PC-3 (cell line): Measurements from ENCODE around the gene APOBR. TPM values are rescaled to one million over a fixed set of nuclear protein-coding genes. Genes with fewer than 3 reads are reported as not detected.

Source experiments
- ATAC-seq: fragments of 200-7000 bp; cut with Tn5 transposase; 2 replicates; pipeline ENCODE4 v1.9.1; 2020; ENCODE audit warnings: mild to moderate bottlenecking, moderate library complexity
- BruUV-seq: library from RNA; stranded (reverse); fragments of 400-500 nt; replicated peaks from 2 replicates; lab custom pipeline; 2021; lab: Mats Ljungman, UMichigan
- CTCF ChIA-PET: fragments of 300-600 bp; sonication (Branson Sonifier 250); formaldehyde crosslinking; loops from one replicate; lab custom pipeline; 2022; ENCODE audit warnings: antibody characterized with exemption; lab: Charles Lee
- POLR2A ChIA-PET: fragments of 300-600 bp; sonication (Branson Sonifier 250); formaldehyde crosslinking; loops from one replicate; lab custom pipeline; 2022; ENCODE audit warnings: antibody characterized with exemption; ENCODE audit not compliant: unreplicated experiment; lab: Charles Lee
- DNase-seq: peaks from one replicate; pipeline ENCODE4 v3.0.0-alpha.2; 2015
- H2AFZ ChIP-seq: fragments of 300-600 bp; sonication (generic); 2 replicates; pipeline ENCODE4 v1.6.0; 2016; ENCODE audit warnings: antibody characterized with exemption, low read length
- H3F3A ChIP-seq: fragments of 300-600 bp; sonication (generic); one replicate; pipeline ENCODE4 v1.6.0; 2017; ENCODE audit warnings: antibody characterized with exemption, low read length, control low read depth, mild to moderate bottlenecking; ENCODE audit not compliant: unreplicated experiment
- H3K27ac ChIP-seq: fragments of 300-600 bp; sonication (generic); 2 replicates; pipeline ENCODE4 v1.5.1; 2016; ENCODE audit warnings: mild to moderate bottlenecking, low read length
- H3K27me3 ChIP-seq: fragments of 300-600 bp; sonication (generic); 2 replicates; pipeline ENCODE4 v1.6.1; 2016; ENCODE audit warnings: low read length, mixed read lengths
- H3K36me3 ChIP-seq: fragments of 300-600 bp; sonication (generic); 2 replicates; pipeline ENCODE4 v1.6.1; 2016; ENCODE audit warnings: low read depth, mixed run types, low read length, mixed read lengths
- H3K4me1 ChIP-seq: fragments of 300-600 bp; sonication (generic); 2 replicates; pipeline ENCODE4 v1.5.1; 2016; ENCODE audit warnings: low read length; ENCODE audit not compliant: insufficient read depth
- H3K4me2 ChIP-seq: fragments of 300-600 bp; sonication (generic); 2 replicates; pipeline ENCODE4 v1.6.0; 2016; ENCODE audit warnings: low read length
- H3K4me3 ChIP-seq: fragments of 300-600 bp; sonication (generic); 2 replicates; pipeline ENCODE4 v1.5.1; 2016; ENCODE audit warnings: mild to moderate bottlenecking, low read length, mixed read lengths
- H3K79me2 ChIP-seq: fragments of 300-600 bp; sonication (generic); 2 replicates; pipeline ENCODE4 v1.6.1; 2017; ENCODE audit warnings: low read length, mixed read lengths
- H3K9ac ChIP-seq: fragments of 300-600 bp; sonication (generic); 2 replicates; pipeline ENCODE4 v1.6.0; 2016; ENCODE audit warnings: mild to moderate bottlenecking, low read length
- H3K9me2 ChIP-seq: fragments of 300-600 bp; sonication (generic); replicated peaks from 2 replicates; pipeline ENCODE4 v1.6.1; 2016; ENCODE audit warnings: mixed run types, low read length, mixed read lengths
- H3K9me3 ChIP-seq: fragments of 300-600 bp; sonication (generic); 2 replicates; pipeline ENCODE4 v1.6.1; 2016; ENCODE audit warnings: low read length, mixed read lengths
- H4K20me1 ChIP-seq: fragments of 300-600 bp; sonication (generic); 2 replicates; pipeline ENCODE4 v1.6.1; 2016; ENCODE audit warnings: low read length, mixed read lengths
- CTCF ChIP-seq: fragments of 300-600 bp; sonication (generic); conservative IDR thresholded peaks from 2 replicates; pipeline ENCODE4 v1.5.1; 2017; ENCODE audit warnings: antibody characterized with exemption, low read depth, mild to moderate bottlenecking, low read length
- EZH2 ChIP-seq: fragments of 300-600 bp; sonication (generic); IDR thresholded peaks from one replicate; pipeline ENCODE4 v1.6.1; 2017; ENCODE audit warnings: antibody characterized with exemption, mild to moderate bottlenecking, low read length; ENCODE audit not compliant: unreplicated experiment
- EZH2phosphoT487 ChIP-seq: fragments of 300-600 bp; sonication (generic); IDR thresholded peaks from 2 replicates; pipeline ENCODE4 v1.6.1; 2018; ENCODE audit warnings: mild to moderate bottlenecking, antibody characterized with exemption, low read length, borderline replicate concordance
- intact Hi-C: fragments of 100-400 bp; cut with micrococcal nuclease; formaldehyde crosslinking; loops from 2 replicates; pipeline ENCODE4 v1.9.0; 2023
- total RNA-seq: library from RNA; depleted of rRNA; stranded (reverse); fragments of >200 nt; gene quantifications from 2 replicates; pipeline ENCODE4 v1.2.3, GENCODE V29; 2014

The APOBR gene
- total RNA-seq, 1 experiment from 2014 or later, result 0.04 TPM

DNA sequence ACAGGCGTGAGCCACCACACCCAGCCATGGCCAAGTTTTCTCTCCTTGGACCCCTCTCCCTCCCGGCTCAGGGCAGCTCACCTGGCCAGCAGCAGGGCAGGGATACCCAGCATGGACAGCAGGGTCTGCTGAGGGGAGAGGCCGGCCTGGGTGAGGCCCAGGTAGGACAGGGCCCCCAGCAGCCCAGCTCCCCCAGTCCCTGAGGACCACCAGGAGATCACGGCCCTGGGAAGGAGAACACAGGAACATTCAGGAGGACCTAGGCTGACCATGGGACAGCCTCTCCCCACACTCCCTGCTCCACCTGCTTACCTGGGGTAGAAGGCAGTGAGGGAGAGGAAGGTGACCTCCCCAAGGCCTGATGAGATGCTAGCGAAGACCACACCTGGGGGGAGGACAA is 8.2 kb upstream of the APOBR start:
- POLR2A ChIA-PET, result no interaction called here
- Histone ChIP-seq H3F3A (no peaks in the 10 kb centered on the region), H3K79me2 (no peaks in the 10 kb centered on the region), H3K9me2 (no peaks in the 10 kb centered on the region), H3K4me2 (no peak overlapping the region), H3K4me3 (no peak overlapping the region), H2AFZ (no peak overlapping the region), H3K9ac (no peak overlapping the region), H4K20me1 (no peaks in the 10 kb centered on the region), H3K27ac (no peak overlapping the region), H3K27me3 (no peaks in the 10 kb centered on the region), H3K4me1 (no peaks in the 10 kb centered on the region), H3K9me3 (no peaks in the 10 kb centered on the region), H3K36me3 (no peaks in the 10 kb centered on the region)
- DNase-seq, result no peak
- intact Hi-C loops, result no loop called here
- BruUV-seq, result no TSS peak
- no peak for TF ChIP-seq EZH2
- no peak for TF ChIP-seq CTCF
- no peak for TF ChIP-seq EZH2phosphoT487
- CTCF ChIA-PET, result no interaction called here
- no peak for ATAC-seq

GRCh38 chr16:28491230-28491969 is 3.0 kb upstream of the APOBR start:
- intact Hi-C loops, result no loop called here
- CTCF ChIA-PET, result no interaction called here
- H3K27me3 ChIP-seq, result no peaks in the 10 kb centered on the region
- no peaks in the 10 kb centered on the region for H3K36me3 ChIP-seq
- H3K9ac ChIP-seq, result peak overlapping the region; percentile 94
- H3K4me2 ChIP-seq, result peak overlapping the region; percentile 98
- BruUV-seq, result TSS peak; percentile 69
- H3K79me2 ChIP-seq, result 0 out of 2 replicates have a peak, but pooled peaks cover 4% of the 10 kb centered on the region
- H2AFZ ChIP-seq, result peak overlapping the region; percentile 98
- POLR2A ChIA-PET, result no interaction called here
- H3K9me2 ChIP-seq, result no peaks in the 10 kb centered on the region
- DNase-seq (peak; percentile 49), ATAC-seq (peak; percentile 60)
- H3K4me1 ChIP-seq, result no peaks in the 10 kb centered on the region
- H3K9me3 ChIP-seq, result no peaks in the 10 kb centered on the region
- H3K27ac ChIP-seq, result 0 out of 2 replicates have a peak overlapping the region, but pooled peaks have one; percentile 19
- no peaks in the 10 kb centered on the region for H3F3A ChIP-seq
- TF ChIP-seq EZH2phosphoT487, result no peak
- TF ChIP-seq CTCF, result peak; percentile 34; the same call in 1 of the 2 replicates
- H3K4me3 ChIP-seq, result peak overlapping the region; percentile 99
- H4K20me1 ChIP-seq, result no peaks in the 10 kb centered on the region

- ATAC-seq (peak; percentile 96), DNase-seq (peak; percentile 82)
- ChIA-PET CTCF (no interaction called here), POLR2A (no interaction called here)
- Histone ChIP-seq H3K9me2 (no peaks in the 10 kb centered on the region), H3K9me3 (no peaks in the 10 kb centered on the region), H4K20me1 (no peaks in the 10 kb centered on the region), H3K9ac (peak within 1 kb of the TSS; percentile 94), H3K4me1 (no peaks in the 10 kb centered on the region), H3F3A (no peaks in the 10 kb centered on the region), H3K36me3 (no peaks in the 10 kb centered on the region), H3K4me2 (peak within 1 kb of the TSS; percentile 98), H3K79me2 (0 out of 2 replicates have a peak, but pooled peaks cover 4% of the 10 kb centered on the region), H3K4me3 (peak within 1 kb of the TSS; percentile 99), H3K27me3 (no peaks in the 10 kb centered on the region), H2AFZ (peak within 1 kb of the TSS; percentile 98), H3K27ac (peak within 1 kb of the TSS; percentile 89)
- intact Hi-C loops, result loop anchor here (2.0 kb wide), 1 partner anchor 57 kb away; no protein-coding TSS in a partner anchor
- BruUV-seq, result TSS peak; percentile 87
- no peak for TF ChIP-seq CTCF
- no peak for TF ChIP-seq EZH2
- no peak for TF ChIP-seq EZH2phosphoT487
These were observed 2.4 kb upstream of the APOBR start, which contains the start of gene CLN3 for GRCh38 chr16:28491970-28492474. CLN3 (minus strand) TSS chr16:28492074; CDS start chr16:28491759, 315 bp downstream.
